GM20000 (cell line): ENCODE results near the gene GRIK4.

Experiments used
- DNase-seq: peaks from one replicate; pipeline ENCODE4 v3.0.0; 2012; ENCODE audit warnings: low spot score
- CTCF ChIP-seq: IDR thresholded peaks from 2 replicates; pipeline ENCODE4 v1.5.1; 2012; ENCODE audit warnings: mild to moderate bottlenecking, control low read depth; ENCODE audit errors: extremely low read depth, missing control alignments

Gene GRIK4

GRCh38 chr11:120603071-120603470 lies 91.5 kb downstream of the GRIK4 start:
- no peak for TF ChIP-seq CTCF
- no peak for DNase-seq

DNA sequence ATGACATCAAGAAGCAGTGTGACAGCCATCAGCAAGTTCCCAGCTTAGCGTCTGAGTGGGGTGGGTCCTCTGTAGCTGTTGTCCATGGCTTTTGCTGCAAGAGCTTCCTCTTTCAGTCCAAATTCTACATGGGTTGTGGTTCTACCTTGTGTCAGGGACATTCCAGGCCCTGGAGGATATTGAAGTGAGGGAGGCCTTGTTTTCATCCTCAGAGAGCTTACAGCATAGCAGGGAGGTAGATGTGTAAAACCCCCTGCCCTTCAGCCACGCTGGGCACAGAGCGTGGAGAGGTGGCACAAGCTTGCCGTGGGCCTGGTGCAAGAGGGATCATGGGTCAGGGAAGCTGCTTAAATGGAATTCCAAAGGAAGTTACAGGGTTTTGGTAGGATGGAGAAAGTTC lies 93.9 kb downstream of the GRIK4 start:
- no peak for DNase-seq
- no peak for TF ChIP-seq CTCF

DNA sequence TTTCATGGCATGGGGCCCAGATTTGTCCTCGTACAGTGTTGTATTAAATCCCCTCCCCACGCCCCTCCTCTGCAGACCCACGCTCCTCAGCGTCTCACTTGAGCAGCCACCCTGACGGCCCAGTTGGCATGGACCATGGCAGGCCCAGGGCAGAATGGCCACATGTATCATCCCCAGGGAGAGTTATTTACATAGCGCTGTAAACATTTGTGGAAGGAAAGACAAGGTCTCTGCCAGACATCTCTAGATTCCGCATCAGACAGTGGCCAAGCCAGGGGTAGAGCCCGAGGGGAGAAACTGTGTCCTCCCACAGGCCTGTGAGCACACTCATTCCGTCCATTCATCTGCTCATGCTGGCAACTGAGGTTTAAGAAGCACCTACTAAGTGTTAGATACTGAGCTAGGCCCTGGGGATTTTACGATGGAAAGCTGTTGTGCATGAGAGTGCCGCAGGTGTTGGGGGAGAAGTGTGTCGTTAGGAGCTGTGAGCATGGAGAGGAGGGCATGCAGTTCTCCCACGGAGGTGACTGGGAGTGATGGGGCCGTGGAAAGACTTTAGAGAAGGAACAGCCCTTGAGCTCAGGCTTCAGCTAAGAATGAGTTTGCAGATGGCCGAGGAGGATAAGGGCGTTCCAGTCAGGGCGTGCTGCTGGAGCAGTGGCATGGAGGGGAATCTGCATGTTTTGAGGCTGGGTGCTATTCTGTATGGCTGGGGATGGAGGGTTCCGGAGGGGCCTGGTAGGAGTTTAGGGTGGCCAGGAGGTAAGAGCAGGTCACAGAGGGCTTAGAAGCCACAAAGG lies 94.9 kb downstream of the GRIK4 start:
- no peak for TF ChIP-seq CTCF
- no peak for DNase-seq

GRCh38 chr11:120608061-120608460 lies 96.5 kb downstream of the GRIK4 start:
- no peak for DNase-seq
- TF ChIP-seq CTCF, result no peak

DNA sequence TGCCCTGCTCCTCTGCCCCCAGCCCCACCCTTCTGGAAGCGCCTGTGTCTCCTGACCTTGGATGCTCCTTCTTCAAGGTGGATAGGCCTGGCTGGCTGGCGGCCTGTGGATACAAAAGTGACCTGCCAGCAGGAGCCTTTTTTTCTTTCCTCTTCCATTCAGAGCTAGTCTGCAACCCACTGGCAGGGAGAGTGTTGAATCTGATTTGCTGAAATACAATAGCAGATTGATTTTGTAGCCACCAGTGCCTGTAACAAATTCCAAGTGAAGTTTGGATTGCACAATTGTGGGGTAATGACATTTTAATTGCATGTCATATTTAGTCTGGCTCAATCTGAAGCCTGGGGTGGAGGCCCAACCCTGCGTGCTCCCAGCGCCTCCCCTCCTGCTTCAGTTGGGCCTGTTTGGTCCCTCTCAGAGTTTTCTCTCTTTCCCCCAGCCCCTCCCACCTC lies 97.2 kb downstream of the GRIK4 start:
- no peak for DNase-seq
- no peak for TF ChIP-seq CTCF

DNA sequence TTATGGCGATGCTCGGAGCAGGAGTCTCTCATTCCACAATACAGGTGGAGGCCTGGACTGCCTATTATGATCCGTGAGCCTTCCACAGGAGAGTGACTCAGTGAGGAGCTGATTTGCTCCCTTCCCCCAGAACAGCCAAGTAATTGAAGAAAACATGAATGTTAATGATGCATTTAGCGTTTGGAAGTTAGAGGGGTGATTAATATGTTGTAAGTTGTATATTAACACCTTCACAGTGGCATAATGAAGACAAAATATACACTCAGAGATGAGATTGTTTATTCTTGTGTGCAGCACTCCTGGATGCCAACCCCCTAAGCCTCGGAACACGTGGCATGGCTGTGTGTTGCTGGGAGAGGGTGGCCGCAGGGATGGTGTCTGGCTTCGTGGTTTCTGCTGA lies 98.6 kb downstream of the GRIK4 start:
- DNase-seq, result no peak
- TF ChIP-seq CTCF, result no peak

GRCh38 chr11:120611581-120611980 lies 100.0 kb downstream of the GRIK4 start:
- no peak for TF ChIP-seq CTCF
- DNase-seq, result no peak
